Naive B cell (primary cell): ENCODE results near the gene TEKT3. TPM values are rescaled to one million over a fixed set of nuclear protein-coding genes. Genes with fewer than 3 reads are reported as not detected.
A peak's percentile ranks its signal among the peaks of the same experiment; 100 is the strongest.

Experiments
- ATAC-seq, 2 donors: fragments of 150-1000 bp; cut with Tn5 transposase; 2 replicates each; pipeline ENCODE4 v1.10.0; 2021; ENCODE audit warnings: low read depth in 2 of 2, mild to moderate bottlenecking in 2 of 2, moderate library complexity in 2 of 2
- DNase-seq: peaks from one replicate; pipeline ENCODE4 v3.0.0; 2022
- H3K27ac Mint-ChIP-seq, 6 donors: one replicate each; pipeline ENCODE4 v1.8.0; 2020 to 2022; ENCODE audit warnings: mild to moderate bottlenecking in 6 of 6, mixed read lengths in 6 of 6, moderate library complexity in 5 of 6, inconsistent platforms in 2 of 6
- H3K27me3 Mint-ChIP-seq, 3 donors: one replicate each; pipeline ENCODE4 v1.8.0; 2021 to 2022; ENCODE audit warnings: mixed read lengths in 3 of 3, mild to moderate bottlenecking in 1 of 3
- H3K36me3 Mint-ChIP-seq, 2 donors: one replicate each; pipeline ENCODE4 v1.8.0; 2020 to 2022; ENCODE audit warnings: mixed read lengths in 2 of 2, inconsistent platforms in 1 of 2, mild to moderate bottlenecking in 1 of 2
- H3K4me1 Mint-ChIP-seq, 3 donors: one replicate each; pipeline ENCODE4 v1.8.0; 2020 to 2022; ENCODE audit warnings: mixed read lengths in 3 of 3, inconsistent platforms in 1 of 3, mild to moderate bottlenecking in 1 of 3, moderate library complexity in 1 of 3
- H3K4me3 Mint-ChIP-seq, 8 donors: one replicate each; pipeline ENCODE4 v1.8.0; 2020 to 2022; ENCODE audit warnings: mild to moderate bottlenecking in 8 of 8, mixed read lengths in 8 of 8, moderate library complexity in 8 of 8, inconsistent platforms in 2 of 8
- H3K9me3 Mint-ChIP-seq, 7 donors: one replicate each; pipeline ENCODE4 v1.8.0; 2020 to 2022; ENCODE audit warnings: mixed read lengths in 7 of 7, mild to moderate bottlenecking in 5 of 7, inconsistent platforms in 2 of 7, moderate library complexity in 1 of 7
- polyA plus RNA-seq, 6 donors: library from polyadenylated mRNA; unstranded; fragments of 300-500 nt; fragmentation: Illumina TruSeq; gene quantifications; one replicate each; pipeline ENCODE4 v1.2.3, GENCODE V29; 2021; ENCODE audit warnings: low read depth in 6 of 6

TEKT3 gene
- not detected for polyA plus RNA-seq

DNA sequence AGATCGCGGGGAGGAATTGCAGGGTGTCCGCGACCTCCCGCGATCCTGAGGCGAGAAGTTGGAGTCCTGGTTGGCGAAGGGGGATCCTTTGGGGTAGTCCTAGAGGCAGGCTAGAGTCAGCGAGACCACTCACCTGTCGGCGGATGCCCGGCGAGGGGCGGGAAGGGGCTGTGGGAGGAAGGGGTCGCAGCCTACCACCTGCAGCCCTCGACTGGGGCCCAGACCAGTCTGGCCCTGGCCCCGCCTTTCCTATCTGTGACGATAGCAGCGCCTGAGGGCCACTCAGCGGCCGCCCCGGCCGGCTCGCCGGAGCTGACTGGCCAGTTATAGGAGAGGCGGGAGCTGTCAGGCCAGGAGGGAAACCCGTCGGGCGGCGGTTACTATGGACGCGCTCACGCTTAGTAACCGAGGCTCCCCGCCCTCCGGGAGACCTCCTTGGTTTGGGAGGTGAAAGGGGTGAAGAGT is at the start of gene TEKT3:
Gene TEKT3, minus strand, starts transcription at position 213 of the 465 bp plus-strand sequence. CDS start 10,012 bp downstream, outside the sequence.
- peak; percentile 21 to 37 for ATAC-seq
- peak within 1 kb of the TSS; percentile 55 to 82 (median 70) for H3K4me3 Mint-ChIP-seq
- H3K9me3 Mint-ChIP-seq, result peaks cover 0 to 9% (median 6%) of the 10 kb centered on the region in 7 donors
- H3K27me3 Mint-ChIP-seq, result peaks cover 48 to 61% (median 56%) of the 10 kb centered on the region in 3 donors
- H3K27ac Mint-ChIP-seq, result peak within 1 kb of the TSS in 1 of 6 donors; percentile 65
- DNase-seq, result no peak
- peaks cover 10 to 16% of the 10 kb centered on the region in 2 donors for H3K36me3 Mint-ChIP-seq
- H3K4me1 Mint-ChIP-seq, result peaks cover 6 to 7% (median 7%) of the 10 kb centered on the region in 3 donors

DNA sequence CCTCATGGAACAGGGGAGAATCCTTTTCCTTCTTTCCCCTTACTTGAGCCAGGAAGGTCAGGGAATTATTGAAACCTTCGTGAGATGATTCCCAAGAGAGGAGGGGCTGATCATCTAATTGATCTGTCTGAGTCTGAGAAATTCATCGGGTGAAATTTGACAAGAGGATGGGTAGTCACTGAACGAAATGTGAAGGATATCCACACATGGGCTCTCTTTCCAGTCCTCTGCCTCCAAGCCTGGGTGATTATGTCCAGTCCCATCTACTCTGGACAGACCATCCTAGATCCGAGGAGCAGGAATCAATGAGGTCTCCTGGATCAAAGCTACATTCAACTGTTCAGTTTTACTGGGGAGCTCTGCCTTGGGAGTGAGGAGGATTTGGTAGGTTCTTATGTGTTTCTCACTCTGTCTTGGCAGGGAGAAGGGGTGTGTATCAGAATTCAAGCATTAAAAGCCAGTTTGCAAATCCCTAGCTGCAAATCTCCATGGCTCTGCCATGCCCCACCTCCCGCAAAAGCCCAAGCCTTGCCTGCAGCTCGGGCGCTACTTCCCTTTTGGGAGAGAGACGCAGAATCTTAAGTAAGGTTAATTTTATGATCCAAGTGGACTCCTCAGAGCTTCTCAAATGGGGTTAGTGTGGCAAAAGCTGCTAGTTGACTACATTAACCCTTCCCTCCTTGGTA is 47.1 kb upstream of the TEKT3 start:
- Mint-ChIP-seq H3K27me3 (peaks cover 5 to 19% (median 12%) of the 10 kb centered on the region in 3 donors), H3K36me3 (no peaks in the 10 kb centered on the region), H3K27ac (no peak overlapping the region), H3K4me3 (no peak overlapping the region), H3K4me1 (no peaks in the 10 kb centered on the region), H3K9me3 (peaks cover 0 to 11% (median 3%) of the 10 kb centered on the region in 7 donors)
- ATAC-seq (no peak), DNase-seq (no peak)

DNA sequence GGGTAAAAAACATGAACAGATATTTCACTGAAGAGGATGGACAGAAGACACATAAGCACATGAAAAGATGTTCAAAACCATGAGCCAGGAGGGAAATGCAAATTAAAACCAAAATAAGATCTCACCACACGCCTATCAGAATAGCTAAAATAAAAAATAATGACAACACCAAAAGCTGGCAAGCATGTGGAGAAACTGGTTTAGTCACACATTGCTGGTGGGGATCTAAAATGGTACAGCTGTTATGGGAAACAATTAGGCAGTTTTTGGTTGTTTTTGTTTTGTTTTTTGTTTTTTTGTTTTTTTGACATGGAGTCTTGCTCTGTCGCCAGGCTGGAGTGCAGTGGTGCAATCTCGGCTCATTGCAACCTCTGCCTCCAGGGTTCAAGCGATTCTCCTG is 44.7 kb upstream of the TEKT3 start:
- no peak for DNase-seq
- no peak overlapping the region for H3K27ac Mint-ChIP-seq
- peaks cover 0 to 17% (median 12%) of the 10 kb centered on the region in 3 donors for H3K27me3 Mint-ChIP-seq
- H3K36me3 Mint-ChIP-seq, result no peaks in the 10 kb centered on the region
- no peak for ATAC-seq
- no peak overlapping the region for H3K4me3 Mint-ChIP-seq
- H3K9me3 Mint-ChIP-seq, result peaks cover 0 to 11% (median 3%) of the 10 kb centered on the region in 7 donors
- no peaks in the 10 kb centered on the region for H3K4me1 Mint-ChIP-seq

DNA sequence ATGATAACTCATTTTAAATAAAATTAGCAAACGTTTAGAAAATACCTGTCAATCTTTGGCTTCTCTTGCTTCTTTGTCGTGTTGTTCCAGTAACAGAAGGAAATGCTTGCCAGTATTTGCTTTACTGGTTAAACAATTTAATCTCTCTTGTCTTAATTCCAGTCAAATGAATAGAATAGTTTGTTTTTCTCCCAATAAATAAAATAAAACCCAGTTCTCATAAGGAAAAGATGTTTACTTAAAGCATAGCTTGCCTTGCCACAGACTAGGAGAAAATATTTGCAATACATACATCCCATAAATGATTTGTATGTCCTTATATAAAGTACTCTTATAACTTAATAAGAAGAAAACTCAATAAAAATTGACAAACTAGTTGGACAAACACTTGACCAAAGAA is 43.9 kb upstream of the TEKT3 start:
- H3K27ac Mint-ChIP-seq, result no peak overlapping the region
- H3K27me3 Mint-ChIP-seq, result peaks cover 0 to 17% (median 14%) of the 10 kb centered on the region in 3 donors
- no peak for ATAC-seq
- no peak for DNase-seq
- no peaks in the 10 kb centered on the region for H3K36me3 Mint-ChIP-seq
- no peak overlapping the region for H3K4me3 Mint-ChIP-seq
- H3K4me1 Mint-ChIP-seq, result no peaks in the 10 kb centered on the region
- peaks cover 0 to 11% (median 3%) of the 10 kb centered on the region in 7 donors for H3K9me3 Mint-ChIP-seq

DNA sequence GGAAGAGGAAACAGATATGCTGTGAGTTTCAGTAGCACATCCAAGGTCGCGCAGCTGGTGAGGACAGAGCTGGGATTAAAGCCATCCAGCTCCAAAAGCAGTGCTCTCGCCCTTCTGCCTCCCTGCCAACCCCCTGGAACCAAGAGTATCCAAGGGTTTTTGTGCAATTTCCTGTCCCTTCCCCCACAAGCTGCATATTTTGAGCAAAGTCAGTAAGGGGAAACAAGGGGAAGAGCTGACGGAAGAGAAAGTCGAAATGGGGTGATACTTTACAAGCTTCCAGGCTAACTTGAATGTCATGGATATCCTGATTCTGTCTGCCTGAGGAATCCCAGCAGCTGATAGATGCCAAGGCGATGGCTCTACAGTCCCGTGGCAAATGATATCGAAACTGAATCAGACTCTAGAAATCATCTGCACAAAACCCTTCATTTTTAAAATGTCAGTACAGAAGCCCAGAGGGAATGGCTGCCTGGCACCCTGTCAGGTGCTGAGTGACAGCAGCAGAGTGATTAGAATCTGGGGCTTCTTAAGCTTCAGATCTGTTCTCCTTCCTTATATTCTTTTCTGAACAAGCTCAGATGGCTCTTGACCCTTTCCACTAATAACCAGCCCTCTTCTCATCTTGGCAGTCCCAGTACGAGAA is 42.9 kb upstream of the TEKT3 start:
- ATAC-seq (no peak), DNase-seq (no peak)
- Mint-ChIP-seq H3K36me3 (no peaks in the 10 kb centered on the region), H3K27me3 (peaks cover 0 to 16% (median 13%) of the 10 kb centered on the region in 3 donors), H3K4me1 (no peaks in the 10 kb centered on the region), H3K4me3 (no peak overlapping the region), H3K27ac (no peak overlapping the region), H3K9me3 (peaks cover 0 to 11% (median 0%) of the 10 kb centered on the region in 7 donors)

DNA sequence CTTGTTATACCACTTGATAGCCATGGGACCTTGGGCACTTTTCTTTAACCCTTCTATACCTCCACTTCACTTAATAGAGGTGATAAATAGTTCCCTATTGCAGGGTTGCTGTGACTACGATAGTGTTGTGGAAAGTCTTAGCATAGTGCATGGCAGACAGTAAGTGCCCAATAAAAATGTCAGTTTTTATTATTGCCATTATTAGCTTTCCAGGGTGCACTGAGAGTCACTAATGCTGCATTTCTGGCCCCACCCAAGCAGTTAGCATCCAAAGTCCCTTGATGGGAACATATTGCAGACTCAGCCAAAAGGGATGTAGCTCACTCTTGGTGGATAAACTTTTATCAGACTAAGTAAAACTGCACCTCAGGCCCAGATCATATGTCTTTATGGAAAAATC is 41.5 kb upstream of the TEKT3 start:
- Mint-ChIP-seq H3K4me1 (no peaks in the 10 kb centered on the region), H3K36me3 (no peaks in the 10 kb centered on the region), H3K27me3 (peaks cover 0 to 17% (median 13%) of the 10 kb centered on the region in 3 donors), H3K27ac (no peak overlapping the region), H3K9me3 (peaks cover 0 to 11% (median 0%) of the 10 kb centered on the region in 7 donors), H3K4me3 (no peak overlapping the region)
- no peak for DNase-seq
- no peak for ATAC-seq

DNA sequence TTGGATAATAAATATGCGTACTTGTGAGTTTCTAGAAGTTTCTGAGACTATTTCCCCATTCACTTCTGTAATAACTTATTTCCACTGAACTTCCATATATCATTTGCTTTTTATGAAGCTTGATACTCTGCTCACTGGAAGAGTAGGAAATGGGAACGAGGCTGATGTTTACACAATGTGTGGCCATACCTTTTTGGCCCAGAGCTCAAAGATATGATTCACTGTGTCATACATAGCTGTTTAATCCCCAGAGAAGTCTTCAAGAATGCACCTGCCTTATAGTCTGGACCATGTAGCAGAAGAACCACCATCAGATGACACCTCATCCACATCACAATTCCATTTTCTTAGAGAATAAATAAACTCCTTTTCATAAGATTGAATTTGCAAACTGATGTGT is 40.3 kb upstream of the TEKT3 start:
- H3K4me1 Mint-ChIP-seq, result no peaks in the 10 kb centered on the region
- no peak overlapping the region for H3K4me3 Mint-ChIP-seq
- H3K9me3 Mint-ChIP-seq, result peaks cover 0 to 8% (median 1%) of the 10 kb centered on the region in 7 donors
- H3K27ac Mint-ChIP-seq, result no peak overlapping the region
- H3K36me3 Mint-ChIP-seq, result no peaks in the 10 kb centered on the region
- H3K27me3 Mint-ChIP-seq, result peaks cover 8 to 20% (median 18%) of the 10 kb centered on the region in 3 donors
- ATAC-seq (no peak), DNase-seq (no peak)

DNA sequence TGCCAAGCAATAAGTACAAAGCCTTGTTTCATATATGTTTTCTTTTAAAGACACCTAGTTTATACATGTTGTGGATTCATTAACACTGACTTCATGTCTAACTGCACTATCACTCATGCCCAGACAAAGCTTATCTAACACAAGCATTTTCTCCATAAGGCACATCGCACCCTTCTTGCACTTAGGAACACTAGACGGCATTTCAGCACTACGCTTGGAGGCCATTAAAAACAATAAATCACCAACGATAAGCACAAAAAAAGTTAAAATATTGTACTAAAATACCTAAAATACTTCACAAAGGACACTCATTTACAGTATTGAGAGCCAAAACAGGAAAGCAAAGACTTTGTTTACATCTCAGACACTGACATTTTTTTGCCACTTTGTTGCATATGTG is 39.0 kb upstream of the TEKT3 start:
- H3K27ac Mint-ChIP-seq, result no peak overlapping the region
- peaks cover 0 to 4% (median 0%) of the 10 kb centered on the region in 7 donors for H3K9me3 Mint-ChIP-seq
- no peaks in the 10 kb centered on the region for H3K36me3 Mint-ChIP-seq
- ATAC-seq (no peak), DNase-seq (no peak)
- peaks cover 8 to 21% (median 16%) of the 10 kb centered on the region in 3 donors for H3K27me3 Mint-ChIP-seq
- H3K4me3 Mint-ChIP-seq, result no peak overlapping the region
- H3K4me1 Mint-ChIP-seq, result no peaks in the 10 kb centered on the region

DNA sequence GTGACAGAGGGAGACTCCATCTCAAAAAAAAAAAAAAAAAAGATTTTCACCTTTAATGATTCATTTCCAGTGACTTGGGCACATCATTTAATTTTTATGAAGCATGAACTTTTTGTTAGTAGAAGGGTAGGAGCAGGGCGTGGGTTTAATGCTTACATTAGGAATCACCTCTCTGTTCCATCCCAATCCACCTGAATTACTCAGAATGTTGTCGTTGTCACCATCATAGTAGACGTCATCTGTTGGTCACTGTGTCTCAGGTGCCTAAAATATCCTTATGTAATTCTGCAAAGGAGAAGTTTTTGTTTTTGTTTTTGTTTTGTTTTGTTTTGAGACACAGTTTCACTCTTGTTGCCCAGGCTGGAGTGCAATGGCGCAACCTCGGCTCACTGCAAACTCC is 38.3 kb upstream of the TEKT3 start:
- H3K9me3 Mint-ChIP-seq, result peaks cover 0 to 4% (median 0%) of the 10 kb centered on the region in 7 donors
- peaks cover 8 to 21% (median 16%) of the 10 kb centered on the region in 3 donors for H3K27me3 Mint-ChIP-seq
- no peaks in the 10 kb centered on the region for H3K36me3 Mint-ChIP-seq
- H3K4me3 Mint-ChIP-seq, result no peak overlapping the region
- no peak overlapping the region for H3K27ac Mint-ChIP-seq
- DNase-seq, result no peak
- no peak for ATAC-seq
- H3K4me1 Mint-ChIP-seq, result no peaks in the 10 kb centered on the region

DNA sequence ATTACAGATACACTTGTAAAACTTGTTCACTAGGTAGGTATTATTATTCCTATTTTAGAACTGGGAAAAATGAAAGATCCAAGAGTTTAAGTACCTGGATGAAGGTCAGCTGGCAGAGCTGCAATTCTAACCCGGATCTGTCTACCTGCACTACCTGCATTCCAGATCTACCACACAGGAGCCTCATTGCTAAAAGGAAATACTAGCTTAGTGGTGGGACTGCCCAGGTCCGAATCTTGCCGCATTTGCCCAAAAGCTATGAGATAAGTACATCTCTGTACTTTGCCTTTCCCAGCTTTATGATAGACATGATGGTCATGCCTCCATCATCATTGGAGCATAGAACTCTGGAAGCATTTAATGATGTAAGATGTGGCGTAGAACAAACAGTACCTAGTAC is 36.8 kb upstream of the TEKT3 start:
- no peak for ATAC-seq

DNA sequence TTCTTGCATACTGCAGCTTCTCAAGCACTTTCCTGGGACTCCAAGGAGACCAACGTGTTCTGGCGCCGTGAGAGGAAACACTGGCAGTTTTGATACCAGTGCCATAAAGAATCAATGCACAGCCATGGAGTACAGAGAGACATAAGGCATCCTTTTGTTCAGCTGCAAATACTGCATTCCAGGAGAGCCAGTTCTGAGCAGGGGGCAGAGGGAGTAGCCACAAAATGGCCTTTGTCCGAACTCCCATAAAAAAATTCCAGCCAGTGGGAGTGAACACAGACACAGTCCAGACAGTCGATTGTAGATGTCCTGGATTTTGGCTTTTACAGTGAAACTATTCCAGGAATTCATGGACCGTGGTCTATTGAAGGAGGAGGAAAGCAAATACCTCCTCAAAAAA is 36.2 kb upstream of the TEKT3 start:
- no peaks in the 10 kb centered on the region for H3K4me1 Mint-ChIP-seq
- no peaks in the 10 kb centered on the region for H3K36me3 Mint-ChIP-seq

More for the DNA sequence above, 36.8 kb upstream of the TEKT3 start:
- H3K4me3 Mint-ChIP-seq, result no peak overlapping the region
- peaks cover 0 to 4% (median 0%) of the 10 kb centered on the region in 7 donors for H3K9me3 Mint-ChIP-seq
- peaks cover 8 to 21% (median 16%) of the 10 kb centered on the region in 3 donors for H3K27me3 Mint-ChIP-seq
- no peaks in the 10 kb centered on the region for H3K36me3 Mint-ChIP-seq
- DNase-seq, result no peak
- H3K27ac Mint-ChIP-seq, result no peak overlapping the region
- H3K4me1 Mint-ChIP-seq, result no peaks in the 10 kb centered on the region

DNA sequence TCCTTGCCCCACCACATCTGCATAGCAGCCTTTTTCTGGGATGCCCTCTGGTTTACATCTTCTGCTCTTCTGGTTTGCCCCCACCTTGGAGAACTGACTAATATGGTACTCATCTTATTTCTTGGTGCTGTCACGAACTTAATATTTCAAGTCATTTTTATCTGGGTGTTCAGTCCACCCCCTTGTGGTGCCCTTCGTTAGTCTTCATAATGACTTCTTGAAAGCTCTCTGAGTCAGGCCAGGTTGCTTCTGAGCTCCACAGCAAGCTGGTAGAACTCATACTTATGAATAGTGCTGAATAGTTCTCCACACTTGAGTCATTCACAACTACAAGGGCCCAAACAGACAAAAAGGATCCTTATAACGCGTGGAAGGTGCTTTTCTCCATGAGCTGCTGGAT is 35.8 kb upstream of the TEKT3 start:
- DNase-seq, result no peak
- no peak for ATAC-seq
- Mint-ChIP-seq H3K4me1 (no peaks in the 10 kb centered on the region), H3K36me3 (no peaks in the 10 kb centered on the region), H3K4me3 (no peak overlapping the region), H3K9me3 (peaks cover 0 to 4% (median 0%) of the 10 kb centered on the region in 7 donors), H3K27ac (no peak overlapping the region), H3K27me3 (peaks cover 8 to 21% (median 16%) of the 10 kb centered on the region in 3 donors)

More for the DNA sequence above, 36.2 kb upstream of the TEKT3 start:
- no peak overlapping the region for H3K4me3 Mint-ChIP-seq
- no peak overlapping the region for H3K27ac Mint-ChIP-seq
- peaks cover 8 to 21% (median 16%) of the 10 kb centered on the region in 3 donors for H3K27me3 Mint-ChIP-seq
- H3K9me3 Mint-ChIP-seq, result peaks cover 0 to 4% (median 0%) of the 10 kb centered on the region in 7 donors
- ATAC-seq, result no peak
- DNase-seq, result no peak

DNA sequence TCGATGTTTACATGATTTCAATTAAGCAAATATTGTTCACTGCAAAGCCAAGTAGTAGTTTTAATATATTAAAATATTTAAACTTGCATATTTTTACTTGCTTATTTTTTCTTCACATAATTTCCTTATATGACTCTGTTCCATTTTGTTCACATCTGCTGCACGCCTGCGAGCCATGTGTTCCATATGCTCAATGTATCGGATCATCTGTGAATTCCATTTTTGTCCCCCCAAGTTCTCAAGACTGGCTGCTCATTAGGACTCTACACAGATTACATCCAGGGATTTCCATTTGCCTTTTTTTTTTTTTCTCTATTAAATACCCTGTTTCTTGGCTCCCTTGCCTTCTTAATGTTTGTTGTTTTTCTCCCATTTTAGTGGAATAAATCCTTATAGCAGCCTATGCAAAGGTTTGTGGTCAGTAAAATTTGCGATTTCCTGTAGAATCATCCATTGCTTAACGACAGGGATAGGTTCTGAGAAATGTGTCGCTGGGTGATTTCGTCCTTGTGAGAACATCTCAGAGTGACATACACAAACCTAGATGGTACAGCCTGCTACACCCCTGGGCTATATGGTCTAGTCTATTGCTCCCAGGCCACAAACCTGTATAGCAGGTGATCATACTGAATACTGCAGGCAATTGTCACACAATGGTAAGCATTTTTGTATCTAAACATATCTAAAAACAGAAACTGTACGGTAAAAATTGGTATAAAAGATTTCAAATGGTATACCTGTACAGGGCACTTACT is 30.2 kb upstream of the TEKT3 start:
- Mint-ChIP-seq H3K36me3 (no peaks in the 10 kb centered on the region), H3K27ac (no peak overlapping the region), H3K9me3 (peaks cover 0 to 4% (median 0%) of the 10 kb centered on the region in 7 donors), H3K27me3 (peaks cover 3 to 12% (median 9%) of the 10 kb centered on the region in 3 donors), H3K4me3 (no peak overlapping the region), H3K4me1 (no peaks in the 10 kb centered on the region)
- ATAC-seq (no peak), DNase-seq (no peak)
